Keratinocyte (primary cell): ENCODE results near the gene PRKCE. TPM values are rescaled to one million over a fixed set of nuclear protein-coding genes. Genes with fewer than 3 reads are reported as not detected.

Source experiments
- DNase-seq: peaks from one replicate; pipeline ENCODE4 v3.0.0-alpha.2; 2011; ENCODE audit warnings: low read depth, missing footprints, low spot score
- FAIRE-seq: peaks from 2 replicates; lab custom pipeline; 2011; peaks lifted over from hg19 to GRCh38; lab: Jason Lieb, UNC
- H2AFZ ChIP-seq: 2 replicates; pipeline ENCODE4 v1.6.0; 2012; ENCODE audit warnings: low read length, control low read depth, inconsistent platforms; ENCODE audit not compliant: control insufficient read depth
- H3K27ac ChIP-seq: 2 replicates; pipeline ENCODE4 v1.5.1; 2011; ENCODE audit warnings: low read length; ENCODE audit not compliant: control insufficient read depth, insufficient read depth
- H3K27me3 ChIP-seq: 3 replicates; pipeline ENCODE4 v1.6.0; 2011; ENCODE audit warnings: low read length; ENCODE audit not compliant: control insufficient read depth, insufficient read depth; ENCODE audit errors: extremely low read depth
- H3K36me3 ChIP-seq, 2 experiments: 2 replicates in 1 of 2; 3 replicates in 1 of 2; pipeline ENCODE4 v1.5.1; 2011; ENCODE audit warnings: low read length in 2 of 2, mild to moderate bottlenecking in 1 of 2; ENCODE audit not compliant: control insufficient read depth in 2 of 2, insufficient read depth in 2 of 2; ENCODE audit errors: extremely low read depth in 1 of 2
- H3K4me1 ChIP-seq: 3 replicates; pipeline ENCODE4 v1.5.1; 2011; ENCODE audit warnings: low read length; ENCODE audit not compliant: control insufficient read depth, insufficient read depth; ENCODE audit errors: extremely low read depth
- H3K4me2 ChIP-seq: 3 replicates; pipeline ENCODE4 v1.6.0; 2011; ENCODE audit warnings: low read depth, low read length; ENCODE audit not compliant: control insufficient read depth, insufficient read depth; ENCODE audit errors: extremely low read depth
- H3K4me3 ChIP-seq, 3 experiments: fragments of 200-600 bp in 1 of 3; sonication (generic) in 1 of 3; 2 replicates in 2 of 3; 3 replicates in 1 of 3; pipeline ENCODE4 v1.5.1; 2011 to 2016; ENCODE audit warnings: low read length in 3 of 3, mild to moderate bottlenecking in 3 of 3, control low read depth in 2 of 3, inconsistent platforms in 1 of 3, low read depth in 1 of 3, mixed read lengths in 1 of 3, mixed run types in 1 of 3, moderate library complexity in 1 of 3; ENCODE audit not compliant: control insufficient read depth in 2 of 3, insufficient read depth in 2 of 3; ENCODE audit errors: extremely low read depth in 1 of 3
- H3K79me2 ChIP-seq: 2 replicates; pipeline ENCODE4 v1.6.0; 2012; ENCODE audit warnings: low read length; ENCODE audit not compliant: control insufficient read depth, insufficient read depth
- H3K9ac ChIP-seq: 3 replicates; pipeline ENCODE4 v1.6.0; 2011; ENCODE audit warnings: low read length; ENCODE audit not compliant: control insufficient read depth, insufficient read depth; ENCODE audit errors: extremely low read depth
- H3K9me1 ChIP-seq: 3 replicates; pipeline ENCODE4 v1.6.0; 2011; ENCODE audit warnings: low read length; ENCODE audit not compliant: control insufficient read depth, insufficient read depth; ENCODE audit errors: extremely low read depth
- H3K9me3 ChIP-seq: 2 replicates; pipeline ENCODE4 v1.5.1; 2012; ENCODE audit warnings: low read depth, low read length; ENCODE audit not compliant: control insufficient read depth
- H4K20me1 ChIP-seq: 3 replicates; pipeline ENCODE4 v1.6.0; 2011; ENCODE audit warnings: low read length; ENCODE audit not compliant: control insufficient read depth, insufficient read depth; ENCODE audit errors: extremely low read depth
- CTCF ChIP-seq, 3 experiments: IDR thresholded peaks in 1 of 3; conservative IDR thresholded peaks in 1 of 3; optimal IDR thresholded peaks in 1 of 3; 2 replicates in 2 of 3; 3 replicates in 1 of 3; pipeline versions ENCODE3 to v1.5.1; 2011; ENCODE audit warnings: low read length in 3 of 3, mild to moderate bottlenecking in 3 of 3, moderate library complexity in 2 of 3, control low read depth in 1 of 3, inconsistent platforms in 1 of 3; ENCODE audit not compliant: insufficient read depth in 2 of 3; ENCODE audit errors: extremely low read depth in 1 of 3
- EZH2 ChIP-seq: IDR thresholded peaks from one replicate; pipeline ENCODE4 v1.6.1; 2012; ENCODE audit warnings: inconsistent platforms, mild to moderate bottlenecking, low read length, moderate library complexity
- dilution Hi-C: fragments of 300-500 bp; cut with MboI; formaldehyde crosslinking; loops from one replicate; pipeline ENCODE4 v1.7.0; 2020; ENCODE audit warnings: low sequenced_read_pairs; ENCODE audit not compliant: extremely low pct_ligation_motif_present
- polyA plus RNA-seq, 5 experiments: library from polyadenylated mRNA; depleted of rRNA in 3 of 5; stranded (reverse) in 3 of 5; stranded (forward) in 1 of 5; unstranded in 1 of 5; fragments of >200 nt; gene quantifications; 1 replicate in 1 of 5; 2 replicates in 3 of 5; 3 replicates in 1 of 5; pipeline versions ENCODE4 v1.2.1 to v1.2.3, GENCODE V29; 2011 to 2012; ENCODE audit warnings: missing spikeins in 2 of 5, low read depth in 1 of 5, low replicate concordance in 1 of 5

Gene PRKCE
- polyA plus RNA-seq, 1 donor (not counting 4 experiments of a cell fraction or from before 2014, with no cell fraction given): 2.0 TPM

GRCh38 chr2:46136953-46137352, 485.5 kb downstream of the PRKCE start:
- Histone ChIP-seq H3K36me3 (no peaks in the 10 kb centered on the region), H3K9me1 (no peaks in the 10 kb centered on the region), H3K4me1 (peaks cover 18% of the 10 kb centered on the region), H3K27me3 (no peaks in the 10 kb centered on the region), H4K20me1 (no peaks in the 10 kb centered on the region), H3K79me2 (no peaks in the 10 kb centered on the region), H2AFZ (no peak overlapping the region), H3K4me3 (no peak overlapping the region), H3K27ac (no peak overlapping the region), H3K9me3 (no peaks in the 10 kb centered on the region), H3K9ac (no peak overlapping the region), H3K4me2 (no peak overlapping the region)
- dilution Hi-C loops: no loop called here
- TF ChIP-seq EZH2: no peak
- TF ChIP-seq CTCF (optimal IDR thresholded peaks at IDR 0.05 in 1 of 3, IDR thresholded peaks at IDR 0.05 in 1 of 3, conservative IDR thresholded peaks at IDR 0.05 in 1 of 3; ENCODE audit: extremely low read depth in 1 of 3, insufficient read depth in 2 of 3, low read length in 3 of 3): no peak
- DNase-seq (no peak), FAIRE-seq (no peak)

- H3K9me1 ChIP-seq: no peaks in the 10 kb centered on the region
- H3K27ac ChIP-seq: no peak overlapping the region
- no peak overlapping the region for H3K4me2 ChIP-seq
- no peak overlapping the region for H3K4me3 ChIP-seq
- H3K9me3 ChIP-seq: no peaks in the 10 kb centered on the region
- H3K36me3 ChIP-seq: no peaks in the 10 kb centered on the region
- FAIRE-seq (peak; percentile 58), DNase-seq (no peak)
- no peak overlapping the region for H3K9ac ChIP-seq
- no peaks in the 10 kb centered on the region for H4K20me1 ChIP-seq
- no peaks in the 10 kb centered on the region for H3K27me3 ChIP-seq
- TF ChIP-seq EZH2 (no peak), CTCF (optimal IDR thresholded peaks at IDR 0.05 in 1 of 3, IDR thresholded peaks at IDR 0.05 in 1 of 3, conservative IDR thresholded peaks at IDR 0.05 in 1 of 3; ENCODE audit: extremely low read depth in 1 of 3, insufficient read depth in 2 of 3, low read length in 3 of 3) (no peak)
- dilution Hi-C loops: no loop called here
- no peak overlapping the region for H2AFZ ChIP-seq
- H3K4me1 ChIP-seq: peaks cover 19% of the 10 kb centered on the region
- H3K79me2 ChIP-seq: no peaks in the 10 kb centered on the region
These were observed 491.3 kb downstream of the PRKCE start for GRCh38 chr2:46142546-46143428.
